SK-N-SH treated with all-trans-retinoic acid at 6 μM for 48 hours (cell line): ENCODE data around the gene REEP1.

Experiments used
- ATAC-seq: fragments of 200-7000 bp; cut with Tn5 transposase; 3 replicates; pipeline ENCODE4 v1.9.1; 2020; ENCODE audit warnings: mild to moderate bottlenecking, moderate library complexity
- BACH2 ChIP-seq: fragments of 250-450 bp; sonication (Bioruptor Pico); IDR thresholded peaks from 2 replicates; pipeline ENCODE4 v1.9.0; 2021; ENCODE audit warnings: mild to moderate bottlenecking, borderline replicate concordance
- CSDC2 ChIP-seq: fragments of 250-450 bp; sonication (Bioruptor Pico); IDR thresholded peaks from 2 replicates; pipeline ENCODE4 v1.5.0; 2020; ENCODE audit warnings: mild to moderate bottlenecking, moderate library complexity
- ESRRG ChIP-seq: fragments of 250-450 bp; sonication (Bioruptor Pico); IDR thresholded peaks from 2 replicates; pipeline ENCODE4 v1.6.1; 2021; ENCODE audit warnings: mild to moderate bottlenecking
- GLIS3 ChIP-seq: fragments of 250-450 bp; sonication (Bioruptor Pico); IDR thresholded peaks from 2 replicates; pipeline ENCODE4 v1.5.0; 2020; ENCODE audit warnings: mild to moderate bottlenecking, moderate library complexity
- ISL1 ChIP-seq: fragments of 250-450 bp; sonication (Bioruptor Pico); IDR thresholded peaks from 2 replicates; pipeline ENCODE4 v2.1.2; 2022; ENCODE audit warnings: mild to moderate bottlenecking, moderate library complexity
- OSR1 ChIP-seq: fragments of 250-450 bp; sonication (Bioruptor Pico); IDR thresholded peaks from 2 replicates; pipeline ENCODE4 v1.8.0; 2022; ENCODE audit warnings: moderate library complexity, mild to moderate bottlenecking, inconsistent platforms
- PPARA ChIP-seq: fragments of 250-450 bp; sonication (Bioruptor Pico); IDR thresholded peaks from 2 replicates; pipeline ENCODE4 v1.5.0; 2020; ENCODE audit warnings: mild to moderate bottlenecking, borderline replicate concordance
- RARB ChIP-seq: fragments of 250-450 bp; sonication (Bioruptor Pico); IDR thresholded peaks from 2 replicates; pipeline ENCODE4 v1.8.0; 2021; ENCODE audit warnings: mild to moderate bottlenecking, moderate library complexity
- SNAI2 ChIP-seq: fragments of 250-450 bp; sonication (Bioruptor Pico); IDR thresholded peaks from 2 replicates; pipeline ENCODE4 v1.5.0; 2020; ENCODE audit warnings: mild to moderate bottlenecking, moderate library complexity
- TCF4 ChIP-seq: fragments of 250-450 bp; sonication (Bioruptor Pico); IDR thresholded peaks from 2 replicates; pipeline ENCODE4 v1.8.0; 2021; ENCODE audit warnings: mild to moderate bottlenecking, moderate library complexity, borderline replicate concordance
- ZC3H10 ChIP-seq: fragments of 250-450 bp; sonication (Bioruptor Pico); IDR thresholded peaks from 2 replicates; pipeline ENCODE4 v1.5.1; 2021; ENCODE audit warnings: mild to moderate bottlenecking, moderate library complexity
- ZFP3 ChIP-seq: fragments of 250-450 bp; sonication (Bioruptor Pico); IDR thresholded peaks from 2 replicates; pipeline ENCODE4 v1.5.0; 2020; ENCODE audit warnings: mild to moderate bottlenecking, moderate library complexity
- ZFP30 ChIP-seq: fragments of 450-650 bp; formaldehyde crosslinking; IDR thresholded peaks from 2 replicates; pipeline ENCODE4 v1.5.0; 2022; ENCODE audit warnings: mild to moderate bottlenecking, moderate library complexity
- ZNF565 ChIP-seq: fragments of 450-650 bp; formaldehyde crosslinking; conservative IDR thresholded peaks from 2 replicates; pipeline ENCODE4 v1.5.0; 2020; ENCODE audit warnings: low read depth, mild to moderate bottlenecking, moderate library complexity
- ZNF70 ChIP-seq: fragments of 450-650 bp; formaldehyde crosslinking; IDR thresholded peaks from 2 replicates; pipeline ENCODE4 v1.5.0; 2020; ENCODE audit warnings: mild to moderate bottlenecking, moderate library complexity
- ZNF8 ChIP-seq: fragments of 450-650 bp; formaldehyde crosslinking; IDR thresholded peaks from 2 replicates; pipeline ENCODE4 v1.5.0; 2020; ENCODE audit warnings: mild to moderate bottlenecking, moderate library complexity
- TF ChIP-seq, protein P1 (sequence below): fragments of 250-450 bp; sonication (Bioruptor Pico); IDR thresholded peaks from 2 replicates; pipeline ENCODE4 v1.8.0; 2020; ENCODE audit warnings: mild to moderate bottlenecking, moderate library complexity, borderline replicate concordance
- TF ChIP-seq, protein P2 (sequence below): fragments of 250-450 bp; sonication (Bioruptor Pico); IDR thresholded peaks from 2 replicates; pipeline ENCODE4 v1.5.0; 2020; ENCODE audit warnings: mild to moderate bottlenecking, moderate library complexity
- TF ChIP-seq, protein P3 (sequence below): fragments of 250-450 bp; sonication (Bioruptor Pico); IDR thresholded peaks from 2 replicates; pipeline ENCODE4 v1.5.1; 2021; ENCODE audit warnings: mild to moderate bottlenecking, moderate library complexity

The REEP1 gene, protein sequence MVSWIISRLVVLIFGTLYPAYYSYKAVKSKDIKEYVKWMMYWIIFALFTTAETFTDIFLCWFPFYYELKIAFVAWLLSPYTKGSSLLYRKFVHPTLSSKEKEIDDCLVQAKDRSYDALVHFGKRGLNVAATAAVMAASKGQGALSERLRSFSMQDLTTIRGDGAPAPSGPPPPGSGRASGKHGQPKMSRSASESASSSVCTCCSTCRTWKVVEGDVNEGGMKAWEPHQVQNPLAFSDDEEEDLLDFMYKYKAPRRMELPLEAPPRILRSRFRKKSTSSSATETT

DNA sequence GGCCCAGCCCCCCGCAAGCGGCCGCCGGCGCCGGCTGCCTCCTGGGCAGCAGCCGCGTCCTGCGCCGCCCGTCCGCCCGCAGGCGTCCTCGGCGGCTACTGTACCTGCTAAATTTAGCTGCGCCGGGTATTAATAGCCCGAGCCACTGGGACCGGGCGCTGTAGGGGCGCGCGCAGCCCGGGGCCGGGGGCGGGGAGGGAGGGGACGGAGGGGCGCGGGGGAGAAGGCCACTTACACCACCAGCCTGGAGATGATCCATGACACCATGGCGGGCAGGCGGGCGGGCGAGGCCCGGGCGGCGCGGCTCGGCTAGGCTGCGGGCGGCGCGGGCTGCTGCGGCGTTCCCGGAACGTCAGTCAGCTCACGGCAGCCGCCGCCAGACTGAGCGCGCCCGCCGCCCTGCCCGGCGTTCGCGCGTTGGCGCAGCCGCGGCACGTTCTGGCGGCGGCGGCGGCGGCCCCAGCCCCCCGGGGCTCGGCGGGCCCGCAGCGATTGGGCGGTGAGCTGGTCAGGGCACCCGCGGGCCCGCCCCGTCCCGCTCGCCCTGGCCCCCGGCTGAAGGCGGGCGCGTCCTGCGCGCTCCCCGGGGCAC lies at the start of gene REEP1:
Gene REEP1 (minus strand): TSS at position 383 of the 592 bp plus-strand sequence. CDS start 116 bp downstream, at position 267.
- peak; percentile 58 for ATAC-seq

GRCh38 chr2:86383844-86384243 lies 46.4 kb upstream of the REEP1 start:
- ATAC-seq = no peak
- TF ChIP-seq OSR1 (CRISPR knock-in tag) (no peak), TCF4 (CRISPR knock-in tag) (no peak), GLIS3 (CRISPR knock-in tag) (no peak), CSDC2 (CRISPR knock-in tag) (no peak), ZNF565 (CRISPR knock-in tag) (no peak), BACH2 (CRISPR knock-in tag) (no peak), ZC3H10 (CRISPR knock-in tag) (no peak)

More for the DNA sequence above, at the start of gene REEP1:
- TF ChIP-seq ZFP30 (CRISPR knock-in tag) (no peak), ESRRG (CRISPR knock-in tag) (no peak), ISL1 (CRISPR knock-in tag) (no peak), ZC3H10 (CRISPR knock-in tag) (no peak), ZFP3 (CRISPR knock-in tag) (no peak), RARB (no peak), PPARA (CRISPR knock-in tag) (no peak), BACH2 (CRISPR knock-in tag) (no peak), ZNF565 (CRISPR knock-in tag) (no peak), ZNF70 (CRISPR knock-in tag) (no peak), ZNF8 (no peak), CSDC2 (CRISPR knock-in tag) (no peak)
- TF ChIP-seq, protein P1, sequence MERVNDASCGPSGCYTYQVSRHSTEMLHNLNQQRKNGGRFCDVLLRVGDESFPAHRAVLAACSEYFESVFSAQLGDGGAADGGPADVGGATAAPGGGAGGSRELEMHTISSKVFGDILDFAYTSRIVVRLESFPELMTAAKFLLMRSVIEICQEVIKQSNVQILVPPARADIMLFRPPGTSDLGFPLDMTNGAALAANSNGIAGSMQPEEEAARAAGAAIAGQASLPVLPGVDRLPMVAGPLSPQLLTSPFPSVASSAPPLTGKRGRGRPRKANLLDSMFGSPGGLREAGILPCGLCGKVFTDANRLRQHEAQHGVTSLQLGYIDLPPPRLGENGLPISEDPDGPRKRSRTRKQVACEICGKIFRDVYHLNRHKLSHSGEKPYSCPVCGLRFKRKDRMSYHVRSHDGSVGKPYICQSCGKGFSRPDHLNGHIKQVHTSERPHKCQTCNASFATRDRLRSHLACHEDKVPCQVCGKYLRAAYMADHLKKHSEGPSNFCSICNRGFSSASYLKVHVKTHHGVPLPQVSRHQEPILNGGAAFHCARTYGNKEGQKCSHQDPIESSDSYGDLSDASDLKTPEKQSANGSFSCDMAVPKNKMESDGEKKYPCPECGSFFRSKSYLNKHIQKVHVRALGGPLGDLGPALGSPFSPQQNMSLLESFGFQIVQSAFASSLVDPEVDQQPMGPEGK (CRISPR knock-in tag) = no peak
- TF ChIP-seq, protein P2, sequence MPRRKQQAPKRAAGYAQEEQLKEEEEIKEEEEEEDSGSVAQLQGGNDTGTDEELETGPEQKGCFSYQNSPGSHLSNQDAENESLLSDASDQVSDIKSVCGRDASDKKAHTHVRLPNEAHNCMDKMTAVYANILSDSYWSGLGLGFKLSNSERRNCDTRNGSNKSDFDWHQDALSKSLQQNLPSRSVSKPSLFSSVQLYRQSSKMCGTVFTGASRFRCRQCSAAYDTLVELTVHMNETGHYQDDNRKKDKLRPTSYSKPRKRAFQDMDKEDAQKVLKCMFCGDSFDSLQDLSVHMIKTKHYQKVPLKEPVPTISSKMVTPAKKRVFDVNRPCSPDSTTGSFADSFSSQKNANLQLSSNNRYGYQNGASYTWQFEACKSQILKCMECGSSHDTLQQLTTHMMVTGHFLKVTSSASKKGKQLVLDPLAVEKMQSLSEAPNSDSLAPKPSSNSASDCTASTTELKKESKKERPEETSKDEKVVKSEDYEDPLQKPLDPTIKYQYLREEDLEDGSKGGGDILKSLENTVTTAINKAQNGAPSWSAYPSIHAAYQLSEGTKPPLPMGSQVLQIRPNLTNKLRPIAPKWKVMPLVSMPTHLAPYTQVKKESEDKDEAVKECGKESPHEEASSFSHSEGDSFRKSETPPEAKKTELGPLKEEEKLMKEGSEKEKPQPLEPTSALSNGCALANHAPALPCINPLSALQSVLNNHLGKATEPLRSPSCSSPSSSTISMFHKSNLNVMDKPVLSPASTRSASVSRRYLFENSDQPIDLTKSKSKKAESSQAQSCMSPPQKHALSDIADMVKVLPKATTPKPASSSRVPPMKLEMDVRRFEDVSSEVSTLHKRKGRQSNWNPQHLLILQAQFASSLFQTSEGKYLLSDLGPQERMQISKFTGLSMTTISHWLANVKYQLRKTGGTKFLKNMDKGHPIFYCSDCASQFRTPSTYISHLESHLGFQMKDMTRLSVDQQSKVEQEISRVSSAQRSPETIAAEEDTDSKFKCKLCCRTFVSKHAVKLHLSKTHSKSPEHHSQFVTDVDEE (CRISPR knock-in tag) = no peak
- TF ChIP-seq, protein P3, sequence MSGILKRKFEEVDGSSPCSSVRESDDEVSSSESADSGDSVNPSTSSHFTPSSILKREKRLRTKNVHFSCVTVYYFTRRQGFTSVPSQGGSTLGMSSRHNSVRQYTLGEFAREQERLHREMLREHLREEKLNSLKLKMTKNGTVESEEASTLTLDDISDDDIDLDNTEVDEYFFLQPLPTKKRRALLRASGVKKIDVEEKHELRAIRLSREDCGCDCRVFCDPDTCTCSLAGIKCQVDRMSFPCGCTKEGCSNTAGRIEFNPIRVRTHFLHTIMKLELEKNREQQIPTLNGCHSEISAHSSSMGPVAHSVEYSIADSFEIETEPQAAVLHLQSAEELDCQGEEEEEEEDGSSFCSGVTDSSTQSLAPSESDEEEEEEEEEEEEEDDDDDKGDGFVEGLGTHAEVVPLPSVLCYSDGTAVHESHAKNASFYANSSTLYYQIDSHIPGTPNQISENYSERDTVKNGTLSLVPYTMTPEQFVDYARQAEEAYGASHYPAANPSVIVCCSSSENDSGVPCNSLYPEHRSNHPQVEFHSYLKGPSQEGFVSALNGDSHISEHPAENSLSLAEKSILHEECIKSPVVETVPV = no peak

DNA sequence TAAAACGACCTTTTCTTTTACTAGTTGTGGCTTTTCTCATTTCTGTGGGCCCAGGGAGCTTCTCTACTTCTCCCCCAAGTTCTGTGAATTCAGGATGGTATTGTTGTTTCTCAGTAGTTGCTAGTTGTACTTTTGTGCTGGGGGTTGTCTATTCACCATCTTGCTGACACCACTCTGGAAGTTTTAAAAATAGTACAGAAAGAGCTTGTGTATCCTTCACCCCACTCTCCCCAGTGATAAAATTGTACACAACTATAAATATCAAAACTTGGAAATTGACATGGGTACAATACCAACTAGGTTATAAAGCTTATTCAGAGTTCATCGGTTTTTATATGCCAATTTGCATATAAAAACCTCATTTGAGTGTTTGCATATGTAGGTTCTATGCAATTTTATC lies 45.3 kb upstream of the REEP1 start:
- ATAC-seq = no peak
- TF ChIP-seq ZNF8 (no peak), ZFP30 (CRISPR knock-in tag) (no peak)
- TF ChIP-seq, protein P1 (CRISPR knock-in tag) = no peak

DNA sequence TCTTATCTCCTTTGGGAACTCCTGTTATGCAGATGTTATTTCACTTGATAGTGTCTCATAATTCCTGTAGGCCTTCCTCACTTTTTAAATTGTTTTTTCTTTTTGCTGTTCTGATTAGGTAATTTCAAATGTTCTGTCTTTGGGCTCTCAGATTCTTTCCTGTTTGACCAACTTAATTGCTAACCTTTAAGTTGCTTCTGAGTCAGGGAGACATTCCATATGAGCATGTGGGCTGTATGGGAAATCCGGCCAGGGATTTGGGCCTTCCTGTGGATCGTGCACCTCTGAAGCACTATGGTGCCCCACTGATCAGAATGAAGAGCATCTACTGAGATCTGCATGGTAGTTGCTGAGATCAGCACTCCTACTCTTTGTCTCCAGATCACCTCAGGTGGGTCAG lies 44.7 kb upstream of the REEP1 start:
- ATAC-seq = no peak
- TF ChIP-seq ISL1 (CRISPR knock-in tag) (no peak), ZNF70 (CRISPR knock-in tag) (no peak), SNAI2 (CRISPR knock-in tag) (no peak), CSDC2 (CRISPR knock-in tag) (no peak)
